ENCODE data around the gene GALNTL6. TPM values are rescaled to one million over a fixed set of nuclear protein-coding genes. Genes with fewer than 3 reads are reported as not detected.

Gene GALNTL6
- total RNA-seq, 1 donor: under 0.01 TPM

GRCh38 chr4:172141025-172141424 lies 327.8 kb downstream of the GALNTL6 start:
- H3K36me3 ChIP-seq (ENCODE audit: insufficient read depth, low read length): no peaks in the 10 kb centered on the region
- H3K27ac ChIP-seq (ENCODE audit: low read depth, low read length): no peak overlapping the region
- no peaks in the 10 kb centered on the region for H3K27me3 ChIP-seq (ENCODE audit: insufficient read depth, low read length)
- H3K9me3 ChIP-seq (ENCODE audit: low read depth, low read length): no peaks in the 10 kb centered on the region
- no peak for TF ChIP-seq CTCF (IDR thresholded peaks at IDR 0.05; ENCODE audit: extremely low read depth, low read depth, low read length)
- no peaks in the 10 kb centered on the region for H4K20me1 ChIP-seq (ENCODE audit: insufficient read depth, low read length)
- no peak overlapping the region for H2AFZ ChIP-seq (ENCODE audit: low read length)
- H3K79me2 ChIP-seq (ENCODE audit: insufficient read depth, low read length): no peaks in the 10 kb centered on the region
- H3K4me2 ChIP-seq (ENCODE audit: insufficient read depth, low read length): no peak overlapping the region
- no peak overlapping the region for H3K4me3 ChIP-seq (ENCODE audit: insufficient read depth, low read length)
- DNase-seq (ENCODE audit: insufficient read length, low spot score, missing footprints): no peak
- no peaks in the 10 kb centered on the region for H3K4me1 ChIP-seq (ENCODE audit: insufficient read depth, low read length)

GRCh38 chr4:172142281-172142741 lies 329.1 kb downstream of the GALNTL6 start:
- no peak overlapping the region for H3K4me2 ChIP-seq (ENCODE audit: insufficient read depth, low read length)
- H2AFZ ChIP-seq (ENCODE audit: low read length): no peak overlapping the region
- no peak overlapping the region for H3K27ac ChIP-seq (ENCODE audit: low read depth, low read length)

GRCh38 chr4:172143605-172144314 lies 330.6 kb downstream of the GALNTL6 start:
- Histone ChIP-seq H4K20me1 (ENCODE audit: insufficient read depth, low read length) (no peaks in the 10 kb centered on the region), H3K4me3 (ENCODE audit: insufficient read depth, low read length) (no peak overlapping the region), H3K9me3 (ENCODE audit: low read depth, low read length) (no peaks in the 10 kb centered on the region), H3K4me1 (ENCODE audit: insufficient read depth, low read length) (no peaks in the 10 kb centered on the region), H3K36me3 (ENCODE audit: insufficient read depth, low read length) (no peaks in the 10 kb centered on the region), H3K27ac (ENCODE audit: low read depth, low read length) (no peak overlapping the region), H3K4me2 (ENCODE audit: insufficient read depth, low read length) (no peak overlapping the region), H3K79me2 (ENCODE audit: insufficient read depth, low read length) (no peaks in the 10 kb centered on the region), H2AFZ (ENCODE audit: low read length) (no peak overlapping the region), H3K27me3 (ENCODE audit: insufficient read depth, low read length) (no peaks in the 10 kb centered on the region)
- no peak for TF ChIP-seq CTCF (IDR thresholded peaks at IDR 0.05; ENCODE audit: extremely low read depth, low read depth, low read length)
- DNase-seq (ENCODE audit: insufficient read length, low spot score, missing footprints): no peak

More at GRCh38 chr4:172142281-172142741, 329.1 kb downstream of the GALNTL6 start:
- Histone ChIP-seq H3K27me3 (ENCODE audit: insufficient read depth, low read length) (no peaks in the 10 kb centered on the region), H3K4me3 (ENCODE audit: insufficient read depth, low read length) (no peak overlapping the region), H3K9me3 (ENCODE audit: low read depth, low read length) (no peaks in the 10 kb centered on the region), H4K20me1 (ENCODE audit: insufficient read depth, low read length) (no peaks in the 10 kb centered on the region), H3K36me3 (ENCODE audit: insufficient read depth, low read length) (no peaks in the 10 kb centered on the region), H3K79me2 (ENCODE audit: insufficient read depth, low read length) (no peaks in the 10 kb centered on the region), H3K4me1 (ENCODE audit: insufficient read depth, low read length) (no peaks in the 10 kb centered on the region)
- DNase-seq (ENCODE audit: insufficient read length, low spot score, missing footprints): no peak
- no peak for TF ChIP-seq CTCF (IDR thresholded peaks at IDR 0.05; ENCODE audit: extremely low read depth, low read depth, low read length)

GRCh38 chr4:172147687-172148086 lies 334.5 kb downstream of the GALNTL6 start:
- Histone ChIP-seq H3K36me3 (ENCODE audit: insufficient read depth, low read length) (no peaks in the 10 kb centered on the region), H3K27ac (ENCODE audit: low read depth, low read length) (no peak overlapping the region), H4K20me1 (ENCODE audit: insufficient read depth, low read length) (no peaks in the 10 kb centered on the region), H3K9me3 (ENCODE audit: low read depth, low read length) (no peaks in the 10 kb centered on the region), H3K79me2 (ENCODE audit: insufficient read depth, low read length) (no peaks in the 10 kb centered on the region), H3K4me2 (ENCODE audit: insufficient read depth, low read length) (no peak overlapping the region), H3K4me1 (ENCODE audit: insufficient read depth, low read length) (no peaks in the 10 kb centered on the region), H3K27me3 (ENCODE audit: insufficient read depth, low read length) (no peaks in the 10 kb centered on the region), H2AFZ (ENCODE audit: low read length) (no peak overlapping the region), H3K4me3 (ENCODE audit: insufficient read depth, low read length) (no peak overlapping the region)
- DNase-seq (ENCODE audit: insufficient read length, low spot score, missing footprints): no peak
- TF ChIP-seq CTCF (IDR thresholded peaks at IDR 0.05; ENCODE audit: extremely low read depth, low read depth, low read length): no peak

Data from osteoblast (primary cell).